GM12878 (cell line): ENCODE measurements around the gene STK39. TPM values are rescaled to one million over a fixed set of nuclear protein-coding genes. Genes with fewer than 3 reads are reported as not detected.

ENCODE experiments used
- BCL11A ChIP-seq: IDR thresholded peaks from 2 replicates; pipeline ENCODE4 v1.6.1; 2011; ENCODE audit warnings: low read depth, low read length
- CHD1 ChIP-seq: IDR thresholded peaks from 2 replicates; pipeline ENCODE4 v1.6.1; 2012; ENCODE audit warnings: low read depth, low read length, improper control_type of control experiment
- ESRRA ChIP-seq: IDR thresholded peaks from 2 replicates; pipeline ENCODE4 v1.6.1; 2012; ENCODE audit warnings: mild to moderate bottlenecking, low read length, improper control_type of control experiment
- polyA plus RNA-seq, 11 experiments: library from polyadenylated mRNA; depleted of rRNA in 4 of 11; unstranded in 6 of 11; stranded (reverse) in 5 of 11; fragments of >200 nt; fragmentation: Nextera tagmentation in 4 of 11; fragmentation: Illumina TruSeq in 1 of 11; extraction: Ambion mirVana in 4 of 11; extraction: Trizol in 1 of 11; gene quantifications; 1 replicate in 1 of 11; 2 replicates in 10 of 11; pipeline versions ENCODE4 v1.2.1 to v1.2.3, GENCODE V29; 2011 to 2016; ENCODE audit warnings: inconsistent platforms in 2 of 11, missing spikeins in 2 of 11, low read depth in 1 of 11
- total RNA-seq, 4 experiments: library from RNA; depleted of rRNA in 3 of 4; stranded (reverse); fragments of >200 nt in 3 of 4; fragmentation: Illumina TruSeq in 1 of 4; extraction: Trizol in 1 of 4; gene quantifications; 2 replicates each; pipeline versions ENCODE4 v1.2.1 to v1.2.3, GENCODE V29; 2013 to 2021
- TF ChIP-seq, protein P1 (sequence below): fragments of 450-650 bp; IDR thresholded peaks from 2 replicates; pipeline ENCODE4 v1.6.1; 2017; ENCODE audit warnings: mild to moderate bottlenecking, moderate library complexity
- TF ChIP-seq, protein P2 (sequence below): IDR thresholded peaks from 2 replicates; pipeline ENCODE4 v1.6.1; 2011; ENCODE audit warnings: borderline replicate concordance, low read depth, mild to moderate bottlenecking, moderate library complexity, mixed read lengths, low read length; ENCODE audit not compliant: insufficient read depth; ENCODE audit errors: extremely low read length
- TF ChIP-seq, protein P3 (sequence below): fragments of 150-350 bp; IDR thresholded peaks from 2 replicates; pipeline ENCODE4 v1.6.1; 2016; ENCODE audit warnings: low read depth, low read length

STK39 gene
- total and polyA plus RNA-seq, 10 of the 15 experiments (the other 5 are each of a cell fraction or from before 2014, with no cell fraction given) = 0.03 to 0.21 (median 0.07) TPM; not detected in 5

DNA sequence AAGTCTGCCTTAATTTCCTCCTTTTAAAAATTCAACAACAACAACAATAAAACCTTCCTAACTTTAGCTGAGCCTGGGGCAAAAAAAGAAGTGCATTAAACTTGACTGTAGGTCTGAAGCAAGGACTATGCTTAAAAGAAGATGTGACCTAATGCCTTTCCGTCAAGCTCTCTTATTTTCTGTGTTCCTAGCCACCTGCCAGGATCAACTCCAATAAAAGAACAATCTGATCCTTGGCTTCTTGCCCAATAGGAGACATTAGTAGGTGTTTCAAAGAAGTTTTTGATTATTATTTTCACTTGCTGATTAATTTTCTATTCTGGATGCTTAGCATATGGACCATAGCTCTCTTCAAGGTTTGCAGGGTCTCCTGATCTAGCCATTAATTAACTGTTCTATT lies 237.5 kb downstream of the STK39 start (continued):
- TF ChIP-seq, protein P1, sequence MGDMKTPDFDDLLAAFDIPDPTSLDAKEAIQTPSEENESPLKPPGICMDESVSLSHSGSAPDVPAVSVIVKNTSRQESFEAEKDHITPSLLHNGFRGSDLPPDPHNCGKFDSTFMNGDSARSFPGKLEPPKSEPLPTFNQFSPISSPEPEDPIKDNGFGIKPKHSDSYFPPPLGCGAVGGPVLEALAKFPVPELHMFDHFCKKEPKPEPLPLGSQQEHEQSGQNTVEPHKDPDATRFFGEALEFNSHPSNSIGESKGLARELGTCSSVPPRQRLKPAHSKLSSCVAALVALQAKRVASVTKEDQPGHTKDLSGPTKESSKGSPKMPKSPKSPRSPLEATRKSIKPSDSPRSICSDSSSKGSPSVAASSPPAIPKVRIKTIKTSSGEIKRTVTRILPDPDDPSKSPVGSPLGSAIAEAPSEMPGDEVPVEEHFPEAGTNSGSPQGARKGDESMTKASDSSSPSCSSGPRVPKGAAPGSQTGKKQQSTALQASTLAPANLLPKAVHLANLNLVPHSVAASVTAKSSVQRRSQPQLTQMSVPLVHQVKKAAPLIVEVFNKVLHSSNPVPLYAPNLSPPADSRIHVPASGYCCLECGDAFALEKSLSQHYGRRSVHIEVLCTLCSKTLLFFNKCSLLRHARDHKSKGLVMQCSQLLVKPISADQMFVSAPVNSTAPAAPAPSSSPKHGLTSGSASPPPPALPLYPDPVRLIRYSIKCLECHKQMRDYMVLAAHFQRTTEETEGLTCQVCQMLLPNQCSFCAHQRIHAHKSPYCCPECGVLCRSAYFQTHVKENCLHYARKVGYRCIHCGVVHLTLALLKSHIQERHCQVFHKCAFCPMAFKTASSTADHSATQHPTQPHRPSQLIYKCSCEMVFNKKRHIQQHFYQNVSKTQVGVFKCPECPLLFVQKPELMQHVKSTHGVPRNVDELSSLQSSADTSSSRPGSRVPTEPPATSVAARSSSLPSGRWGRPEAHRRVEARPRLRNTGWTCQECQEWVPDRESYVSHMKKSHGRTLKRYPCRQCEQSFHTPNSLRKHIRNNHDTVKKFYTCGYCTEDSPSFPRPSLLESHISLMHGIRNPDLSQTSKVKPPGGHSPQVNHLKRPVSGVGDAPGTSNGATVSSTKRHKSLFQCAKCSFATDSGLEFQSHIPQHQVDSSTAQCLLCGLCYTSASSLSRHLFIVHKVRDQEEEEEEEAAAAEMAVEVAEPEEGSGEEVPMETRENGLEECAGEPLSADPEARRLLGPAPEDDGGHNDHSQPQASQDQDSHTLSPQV = no peak
- TF ChIP-seq CHD1 (no peak), ESRRA (no peak), BCL11A (no peak)
- TF ChIP-seq, protein P2, sequence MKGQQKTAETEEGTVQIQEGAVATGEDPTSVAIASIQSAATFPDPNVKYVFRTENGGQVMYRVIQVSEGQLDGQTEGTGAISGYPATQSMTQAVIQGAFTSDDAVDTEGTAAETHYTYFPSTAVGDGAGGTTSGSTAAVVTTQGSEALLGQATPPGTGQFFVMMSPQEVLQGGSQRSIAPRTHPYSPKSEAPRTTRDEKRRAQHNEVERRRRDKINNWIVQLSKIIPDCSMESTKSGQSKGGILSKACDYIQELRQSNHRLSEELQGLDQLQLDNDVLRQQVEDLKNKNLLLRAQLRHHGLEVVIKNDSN = no peak
- TF ChIP-seq, protein P3, sequence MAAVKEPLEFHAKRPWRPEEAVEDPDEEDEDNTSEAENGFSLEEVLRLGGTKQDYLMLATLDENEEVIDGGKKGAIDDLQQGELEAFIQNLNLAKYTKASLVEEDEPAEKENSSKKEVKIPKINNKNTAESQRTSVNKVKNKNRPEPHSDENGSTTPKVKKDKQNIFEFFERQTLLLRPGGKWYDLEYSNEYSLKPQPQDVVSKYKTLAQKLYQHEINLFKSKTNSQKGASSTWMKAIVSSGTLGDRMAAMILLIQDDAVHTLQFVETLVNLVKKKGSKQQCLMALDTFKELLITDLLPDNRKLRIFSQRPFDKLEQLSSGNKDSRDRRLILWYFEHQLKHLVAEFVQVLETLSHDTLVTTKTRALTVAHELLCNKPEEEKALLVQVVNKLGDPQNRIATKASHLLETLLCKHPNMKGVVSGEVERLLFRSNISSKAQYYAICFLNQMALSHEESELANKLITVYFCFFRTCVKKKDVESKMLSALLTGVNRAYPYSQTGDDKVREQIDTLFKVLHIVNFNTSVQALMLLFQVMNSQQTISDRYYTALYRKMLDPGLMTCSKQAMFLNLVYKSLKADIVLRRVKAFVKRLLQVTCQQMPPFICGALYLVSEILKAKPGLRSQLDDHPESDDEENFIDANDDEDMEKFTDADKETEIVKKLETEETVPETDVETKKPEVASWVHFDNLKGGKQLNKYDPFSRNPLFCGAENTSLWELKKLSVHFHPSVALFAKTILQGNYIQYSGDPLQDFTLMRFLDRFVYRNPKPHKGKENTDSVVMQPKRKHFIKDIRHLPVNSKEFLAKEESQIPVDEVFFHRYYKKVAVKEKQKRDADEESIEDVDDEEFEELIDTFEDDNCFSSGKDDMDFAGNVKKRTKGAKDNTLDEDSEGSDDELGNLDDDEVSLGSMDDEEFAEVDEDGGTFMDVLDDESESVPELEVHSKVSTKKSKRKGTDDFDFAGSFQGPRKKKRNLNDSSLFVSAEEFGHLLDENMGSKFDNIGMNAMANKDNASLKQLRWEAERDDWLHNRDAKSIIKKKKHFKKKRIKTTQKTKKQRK = no peak
